Liver (tissue), 9 donors: ENCODE results near the gene L3MBTL3. TPM values are rescaled to one million over a fixed set of nuclear protein-coding genes. Genes with fewer than 3 reads are reported as not detected.

Experiments
- DNase-seq: peaks from one replicate; pipeline ENCODE4 v3.0.0-alpha.2; 2017; ENCODE audit warnings: low spot score
- H3K27ac ChIP-seq, 2 donors: one replicate each; pipeline ENCODE4 v1.7.0; 2013; ENCODE audit warnings: inconsistent platforms in 2 of 2, low read length in 2 of 2, control low read depth in 1 of 2, low read depth in 1 of 2, mild to moderate bottlenecking in 1 of 2
- H3K27me3 ChIP-seq, 4 donors: one replicate each; pipeline versions ENCODE4 v1.6.1 to v1.7.0; 2013; ENCODE audit warnings: low read length in 3 of 4, inconsistent platforms in 1 of 4, mild to moderate bottlenecking in 1 of 4, moderate library complexity in 1 of 4; ENCODE audit not compliant: control insufficient read depth in 4 of 4, insufficient read depth in 4 of 4
- H3K36me3 ChIP-seq, 4 donors: one replicate each; pipeline versions ENCODE4 v1.6.1 to v1.7.0; 2013; ENCODE audit warnings: low read length in 3 of 4, mild to moderate bottlenecking in 3 of 4, low read depth in 1 of 4, moderate library complexity in 1 of 4; ENCODE audit not compliant: control insufficient read depth in 4 of 4, insufficient read depth in 3 of 4
- H3K4me1 ChIP-seq, 4 donors: one replicate each; pipeline versions ENCODE4 v1.6.1 to v1.7.0; 2013; ENCODE audit warnings: low read length in 3 of 4, mild to moderate bottlenecking in 3 of 4, moderate library complexity in 1 of 4; ENCODE audit not compliant: control insufficient read depth in 4 of 4, insufficient read depth in 4 of 4
- H3K4me3 ChIP-seq, 3 donors: one replicate each; pipeline versions ENCODE4 v1.6.1 to v1.7.0; 2013; ENCODE audit warnings: low read length in 3 of 3, control low read depth in 1 of 3, low read depth in 1 of 3, mild to moderate bottlenecking in 1 of 3
- H3K9ac ChIP-seq, 2 donors: one replicate each; pipeline ENCODE4 v1.7.0; 2013; ENCODE audit warnings: low read length in 2 of 2, mild to moderate bottlenecking in 2 of 2, moderate library complexity in 2 of 2, control low read depth in 1 of 2, low read depth in 1 of 2
- H3K9me3 ChIP-seq, 4 donors: one replicate each; pipeline versions ENCODE4 v1.6.1 to v1.7.0; 2013; ENCODE audit warnings: low read length in 3 of 4; ENCODE audit not compliant: control insufficient read depth in 4 of 4
- EGR1 ChIP-seq, 2 donors: IDR thresholded peaks; 2 replicates each; pipeline ENCODE4 v1.6.1; 2016 to 2018; ENCODE audit warnings: antibody characterized with exemption in 2 of 2, low read depth in 2 of 2
- FOXA1 ChIP-seq: IDR thresholded peaks from 2 replicates; pipeline ENCODE4 v1.6.1; 2016; ENCODE audit warnings: antibody characterized with exemption
- FOXA2 ChIP-seq: IDR thresholded peaks from 2 replicates; pipeline ENCODE4 v1.6.1; 2016; ENCODE audit warnings: antibody characterized with exemption
- GABPA ChIP-seq, 2 donors: IDR thresholded peaks in 1 of 2; conservative IDR thresholded peaks in 1 of 2; 2 replicates each; pipeline ENCODE4 v1.6.1; 2016; ENCODE audit warnings: antibody characterized with exemption in 2 of 2, mild to moderate bottlenecking in 1 of 2, moderate library complexity in 1 of 2
- HNF4A ChIP-seq, 2 donors: conservative IDR thresholded peaks; 2 replicates each; pipeline ENCODE4 v1.6.1; 2016; ENCODE audit warnings: antibody characterized with exemption in 2 of 2, mild to moderate bottlenecking in 2 of 2
- HNF4G ChIP-seq: IDR thresholded peaks from 2 replicates; pipeline ENCODE4 v1.6.1; 2016; ENCODE audit warnings: antibody characterized with exemption
- JUND ChIP-seq, 2 donors: IDR thresholded peaks; 2 replicates each; pipeline ENCODE4 v1.6.1; 2016; ENCODE audit warnings: antibody characterized with exemption in 2 of 2
- NR2F2 ChIP-seq: IDR thresholded peaks from 2 replicates; pipeline ENCODE4 v1.6.1; 2016; ENCODE audit warnings: antibody characterized with exemption
- RAD21 ChIP-seq, 2 donors: IDR thresholded peaks; 2 replicates each; pipeline ENCODE4 v1.6.1; 2016; ENCODE audit warnings: antibody characterized with exemption in 2 of 2, mild to moderate bottlenecking in 2 of 2
- RXRA ChIP-seq, 2 donors: IDR thresholded peaks; 2 replicates each; pipeline ENCODE4 v1.6.1; 2017 to 2018; ENCODE audit warnings: antibody characterized with exemption in 2 of 2, mild to moderate bottlenecking in 1 of 2
- SP1 ChIP-seq: IDR thresholded peaks from 2 replicates; pipeline ENCODE4 v1.6.1; 2018; ENCODE audit warnings: antibody characterized with exemption, mild to moderate bottlenecking
- TAF1 ChIP-seq: conservative IDR thresholded peaks from 2 replicates; pipeline ENCODE4 v1.6.1; 2016; ENCODE audit warnings: antibody characterized with exemption, mild to moderate bottlenecking
- YY1 ChIP-seq: IDR thresholded peaks from 2 replicates; pipeline ENCODE4 v1.6.1; 2016; ENCODE audit warnings: antibody characterized with exemption, mild to moderate bottlenecking
- WGBS: extraction: QIAGEN DNeasy Blood & Tissue Kit; methylation state at CpG from one replicate; pipeline ENCODE4 v1.1.7; 2013; 5-methylcytosine and 5-hydroxymethylcytosine counted together
- polyA plus RNA-seq, 2 donors: library from polyadenylated mRNA; stranded (reverse) in 1 of 2; unstranded in 1 of 2; fragments of 200-250 nt in 1 of 2; fragments of >200 nt in 1 of 2; fragmentation: Nextera tagmentation in 1 of 2; extraction: Ambion mirVana in 1 of 2; gene quantifications; one replicate each; pipeline versions ENCODE4 v1.2.1 to v1.2.3, GENCODE V29; 2013 to 2015
- total RNA-seq, 2 donors: library from RNA; depleted of rRNA; stranded (reverse); fragments of >200 nt; gene quantifications; one replicate each; pipeline ENCODE4 v1.2.3, GENCODE V29; 2014
- TF ChIP-seq, protein P1 (sequence below): IDR thresholded peaks from 2 replicates; pipeline ENCODE4 v1.6.1; 2016; ENCODE audit warnings: antibody characterized with exemption
- TF ChIP-seq, protein P2 (sequence below): fragments of 150-350 bp; IDR thresholded peaks from 2 replicates; pipeline ENCODE4 v1.5.1; 2017; ENCODE audit warnings: improper control_type of control experiment, low read depth, low read length; ENCODE audit not compliant: missing input control
- TF ChIP-seq, protein P3 (sequence below): IDR thresholded peaks from 2 replicates; pipeline ENCODE4 v1.6.1; 2016; ENCODE audit warnings: antibody characterized with exemption
- TF ChIP-seq, protein P4 (sequence below): IDR thresholded peaks from 2 replicates; pipeline ENCODE4 v1.6.1; 2016; ENCODE audit warnings: antibody characterized with exemption
- TF ChIP-seq, protein P5 (sequence below): IDR thresholded peaks from 2 replicates; pipeline ENCODE4 v1.6.1; 2016; ENCODE audit warnings: antibody characterized with exemption, mild to moderate bottlenecking
- donor health status: healthy.
- donor health status: healthy.
- donor health status: healthy.
- donor health status: healthy.
- donor health status: healthy.

The L3MBTL3 gene
- total and polyA plus RNA-seq, 4 donors, result 1.9 to 9.2 (median 3.7) TPM

DNA sequence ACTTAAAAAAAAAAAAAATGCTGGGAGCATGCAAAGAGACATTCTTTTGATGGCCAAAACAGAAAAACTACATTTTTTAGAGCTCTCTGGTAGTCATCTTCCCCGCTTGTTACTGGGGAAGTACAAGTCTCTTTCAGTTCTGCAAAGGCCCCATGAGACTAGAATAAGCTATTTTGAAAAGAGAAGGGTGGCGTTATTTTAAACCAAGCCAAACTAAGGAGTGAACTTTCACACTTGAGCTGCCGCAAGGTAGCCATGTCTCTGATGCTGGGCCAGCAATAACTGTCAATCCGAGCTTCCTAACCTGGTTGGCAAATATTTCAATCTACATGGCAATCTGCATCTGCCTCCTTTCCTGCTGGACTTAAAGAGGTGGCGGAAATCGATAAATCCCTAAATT, 96.7 kb downstream of the L3MBTL3 start:
- no peak overlapping the region for H3K4me3 ChIP-seq
- H3K9me3 ChIP-seq, result no peaks in the 10 kb centered on the region
- whole genome bisulfite sequencing, result 94% methylated on average over 6 of the region's 6 CpGs
- DNase-seq, result no peak
- no peaks in the 10 kb centered on the region for H3K27me3 ChIP-seq
- no peak overlapping the region for H3K9ac ChIP-seq
- TF ChIP-seq HNF4A (conservative IDR thresholded peaks at IDR 0.05) (no peak), GABPA (IDR thresholded peaks at IDR 0.05 in 1 of 2, conservative IDR thresholded peaks at IDR 0.05 in 1 of 2) (no peak), NR2F2 (no peak), TAF1 (no peak), SP1 (no peak), EGR1 (IDR thresholded peaks at IDR 0.05; ENCODE audit: low read depth in 2 of 2) (no peak), RAD21 (IDR thresholded peaks at IDR 0.05) (no peak), FOXA1 (no peak), JUND (IDR thresholded peaks at IDR 0.05) (no peak), HNF4G (no peak), RXRA (IDR thresholded peaks at IDR 0.05) (no peak), FOXA2 (no peak), YY1 (no peak)
- TF ChIP-seq, protein P1, sequence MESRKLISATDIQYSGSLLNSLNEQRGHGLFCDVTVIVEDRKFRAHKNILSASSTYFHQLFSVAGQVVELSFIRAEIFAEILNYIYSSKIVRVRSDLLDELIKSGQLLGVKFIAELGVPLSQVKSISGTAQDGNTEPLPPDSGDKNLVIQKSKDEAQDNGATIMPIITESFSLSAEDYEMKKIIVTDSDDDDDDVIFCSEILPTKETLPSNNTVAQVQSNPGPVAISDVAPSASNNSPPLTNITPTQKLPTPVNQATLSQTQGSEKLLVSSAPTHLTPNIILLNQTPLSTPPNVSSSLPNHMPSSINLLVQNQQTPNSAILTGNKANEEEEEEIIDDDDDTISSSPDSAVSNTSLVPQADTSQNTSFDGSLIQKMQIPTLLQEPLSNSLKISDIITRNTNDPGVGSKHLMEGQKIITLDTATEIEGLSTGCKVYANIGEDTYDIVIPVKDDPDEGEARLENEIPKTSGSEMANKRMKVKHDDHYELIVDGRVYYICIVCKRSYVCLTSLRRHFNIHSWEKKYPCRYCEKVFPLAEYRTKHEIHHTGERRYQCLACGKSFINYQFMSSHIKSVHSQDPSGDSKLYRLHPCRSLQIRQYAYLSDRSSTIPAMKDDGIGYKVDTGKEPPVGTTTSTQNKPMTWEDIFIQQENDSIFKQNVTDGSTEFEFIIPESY, result no peak
- TF ChIP-seq, protein P2, sequence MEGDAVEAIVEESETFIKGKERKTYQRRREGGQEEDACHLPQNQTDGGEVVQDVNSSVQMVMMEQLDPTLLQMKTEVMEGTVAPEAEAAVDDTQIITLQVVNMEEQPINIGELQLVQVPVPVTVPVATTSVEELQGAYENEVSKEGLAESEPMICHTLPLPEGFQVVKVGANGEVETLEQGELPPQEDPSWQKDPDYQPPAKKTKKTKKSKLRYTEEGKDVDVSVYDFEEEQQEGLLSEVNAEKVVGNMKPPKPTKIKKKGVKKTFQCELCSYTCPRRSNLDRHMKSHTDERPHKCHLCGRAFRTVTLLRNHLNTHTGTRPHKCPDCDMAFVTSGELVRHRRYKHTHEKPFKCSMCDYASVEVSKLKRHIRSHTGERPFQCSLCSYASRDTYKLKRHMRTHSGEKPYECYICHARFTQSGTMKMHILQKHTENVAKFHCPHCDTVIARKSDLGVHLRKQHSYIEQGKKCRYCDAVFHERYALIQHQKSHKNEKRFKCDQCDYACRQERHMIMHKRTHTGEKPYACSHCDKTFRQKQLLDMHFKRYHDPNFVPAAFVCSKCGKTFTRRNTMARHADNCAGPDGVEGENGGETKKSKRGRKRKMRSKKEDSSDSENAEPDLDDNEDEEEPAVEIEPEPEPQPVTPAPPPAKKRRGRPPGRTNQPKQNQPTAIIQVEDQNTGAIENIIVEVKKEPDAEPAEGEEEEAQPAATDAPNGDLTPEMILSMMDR, result no peak
- TF ChIP-seq, protein P3, sequence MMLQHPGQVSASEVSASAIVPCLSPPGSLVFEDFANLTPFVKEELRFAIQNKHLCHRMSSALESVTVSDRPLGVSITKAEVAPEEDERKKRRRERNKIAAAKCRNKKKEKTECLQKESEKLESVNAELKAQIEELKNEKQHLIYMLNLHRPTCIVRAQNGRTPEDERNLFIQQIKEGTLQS, result no peak
- TF ChIP-seq, protein P4, sequence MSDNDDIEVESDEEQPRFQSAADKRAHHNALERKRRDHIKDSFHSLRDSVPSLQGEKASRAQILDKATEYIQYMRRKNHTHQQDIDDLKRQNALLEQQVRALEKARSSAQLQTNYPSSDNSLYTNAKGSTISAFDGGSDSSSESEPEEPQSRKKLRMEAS, result no peak
- TF ChIP-seq, protein P5, sequence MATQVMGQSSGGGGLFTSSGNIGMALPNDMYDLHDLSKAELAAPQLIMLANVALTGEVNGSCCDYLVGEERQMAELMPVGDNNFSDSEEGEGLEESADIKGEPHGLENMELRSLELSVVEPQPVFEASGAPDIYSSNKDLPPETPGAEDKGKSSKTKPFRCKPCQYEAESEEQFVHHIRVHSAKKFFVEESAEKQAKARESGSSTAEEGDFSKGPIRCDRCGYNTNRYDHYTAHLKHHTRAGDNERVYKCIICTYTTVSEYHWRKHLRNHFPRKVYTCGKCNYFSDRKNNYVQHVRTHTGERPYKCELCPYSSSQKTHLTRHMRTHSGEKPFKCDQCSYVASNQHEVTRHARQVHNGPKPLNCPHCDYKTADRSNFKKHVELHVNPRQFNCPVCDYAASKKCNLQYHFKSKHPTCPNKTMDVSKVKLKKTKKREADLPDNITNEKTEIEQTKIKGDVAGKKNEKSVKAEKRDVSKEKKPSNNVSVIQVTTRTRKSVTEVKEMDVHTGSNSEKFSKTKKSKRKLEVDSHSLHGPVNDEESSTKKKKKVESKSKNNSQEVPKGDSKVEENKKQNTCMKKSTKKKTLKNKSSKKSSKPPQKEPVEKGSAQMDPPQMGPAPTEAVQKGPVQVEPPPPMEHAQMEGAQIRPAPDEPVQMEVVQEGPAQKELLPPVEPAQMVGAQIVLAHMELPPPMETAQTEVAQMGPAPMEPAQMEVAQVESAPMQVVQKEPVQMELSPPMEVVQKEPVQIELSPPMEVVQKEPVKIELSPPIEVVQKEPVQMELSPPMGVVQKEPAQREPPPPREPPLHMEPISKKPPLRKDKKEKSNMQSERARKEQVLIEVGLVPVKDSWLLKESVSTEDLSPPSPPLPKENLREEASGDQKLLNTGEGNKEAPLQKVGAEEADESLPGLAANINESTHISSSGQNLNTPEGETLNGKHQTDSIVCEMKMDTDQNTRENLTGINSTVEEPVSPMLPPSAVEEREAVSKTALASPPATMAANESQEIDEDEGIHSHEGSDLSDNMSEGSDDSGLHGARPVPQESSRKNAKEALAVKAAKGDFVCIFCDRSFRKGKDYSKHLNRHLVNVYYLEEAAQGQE, result no peak
- no peak overlapping the region for H3K27ac ChIP-seq
- H3K36me3 ChIP-seq, result peaks cover 0 to 2% (median 0%) of the 10 kb centered on the region in 4 donors
- no peaks in the 10 kb centered on the region for H3K4me1 ChIP-seq
